ENCODE data around the gene ZNF644. TPM values are rescaled to one million over a fixed set of nuclear protein-coding genes. Genes with fewer than 3 reads are reported as not detected.

ZNF644 gene
- total RNA-seq, 1 donor from 2014 or later = 177 TPM

DNA sequence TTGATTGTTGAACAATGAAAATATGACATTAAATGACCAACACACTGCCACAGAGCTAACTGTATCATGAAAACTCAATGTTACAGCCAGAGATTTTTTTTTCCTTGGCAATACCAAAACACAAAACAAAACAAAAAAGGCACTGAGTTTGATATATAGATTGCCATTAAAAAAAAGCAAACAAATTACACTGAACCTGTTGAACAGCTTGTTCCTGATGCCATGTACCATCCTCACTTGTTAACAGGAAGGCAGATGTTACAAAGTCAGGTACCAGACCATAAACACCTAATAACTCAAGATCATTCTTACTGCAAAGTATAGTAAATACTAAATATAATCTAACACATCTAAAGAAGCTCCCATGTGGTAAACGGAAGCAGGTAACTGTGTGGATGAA is 75.2 kb downstream of the ZNF644 start:
- Histone ChIP-seq H2AFZ (replicated peaks) (no peak overlapping the region), H3K4me3 (no peak overlapping the region), H3K79me2 (ENCODE audit: low read depth) (peaks cover 100% of the 10 kb centered on the region), H3K4me2 (no peak overlapping the region), H3K9me3 (ENCODE audit: low read depth) (no peaks in the 10 kb centered on the region), H3K9ac (no peak overlapping the region), H3F3A (ENCODE audit: low read depth) (peaks cover 6% of the 10 kb centered on the region), H3K27me3 (no peaks in the 10 kb centered on the region), H3K27ac (no peak overlapping the region), H3K4me1 (no peaks in the 10 kb centered on the region), H3K36me3 (no peaks in the 10 kb centered on the region), H4K20me1 (ENCODE audit: low read depth) (peaks cover 57% of the 10 kb centered on the region)
- H3K27ac Mint-ChIP-seq = no peak overlapping the region
- TF ChIP-seq EZH2phosphoT487 (IDR thresholded peaks at IDR 0.05) (no peak), EZH2 (IDR thresholded peaks at IDR 0.05) (no peak)
- TF ChIP-seq, protein P1, sequence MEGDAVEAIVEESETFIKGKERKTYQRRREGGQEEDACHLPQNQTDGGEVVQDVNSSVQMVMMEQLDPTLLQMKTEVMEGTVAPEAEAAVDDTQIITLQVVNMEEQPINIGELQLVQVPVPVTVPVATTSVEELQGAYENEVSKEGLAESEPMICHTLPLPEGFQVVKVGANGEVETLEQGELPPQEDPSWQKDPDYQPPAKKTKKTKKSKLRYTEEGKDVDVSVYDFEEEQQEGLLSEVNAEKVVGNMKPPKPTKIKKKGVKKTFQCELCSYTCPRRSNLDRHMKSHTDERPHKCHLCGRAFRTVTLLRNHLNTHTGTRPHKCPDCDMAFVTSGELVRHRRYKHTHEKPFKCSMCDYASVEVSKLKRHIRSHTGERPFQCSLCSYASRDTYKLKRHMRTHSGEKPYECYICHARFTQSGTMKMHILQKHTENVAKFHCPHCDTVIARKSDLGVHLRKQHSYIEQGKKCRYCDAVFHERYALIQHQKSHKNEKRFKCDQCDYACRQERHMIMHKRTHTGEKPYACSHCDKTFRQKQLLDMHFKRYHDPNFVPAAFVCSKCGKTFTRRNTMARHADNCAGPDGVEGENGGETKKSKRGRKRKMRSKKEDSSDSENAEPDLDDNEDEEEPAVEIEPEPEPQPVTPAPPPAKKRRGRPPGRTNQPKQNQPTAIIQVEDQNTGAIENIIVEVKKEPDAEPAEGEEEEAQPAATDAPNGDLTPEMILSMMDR (IDR thresholded peaks at IDR 0.05) = no peak
- no peaks in the 10 kb centered on the region for H3K27me3 Mint-ChIP-seq (ENCODE audit: insufficient read depth, low read depth)
- no peaks in the 10 kb centered on the region for H3K4me1 Mint-ChIP-seq
- H3K4me3 Mint-ChIP-seq = no peak overlapping the region
- no peak for DNase-seq (ENCODE audit: low spot score)
- H3K36me3 Mint-ChIP-seq = peaks cover 9% of the 10 kb centered on the region
- peaks cover 5% of the 10 kb centered on the region for H3K9me3 Mint-ChIP-seq

DNA sequence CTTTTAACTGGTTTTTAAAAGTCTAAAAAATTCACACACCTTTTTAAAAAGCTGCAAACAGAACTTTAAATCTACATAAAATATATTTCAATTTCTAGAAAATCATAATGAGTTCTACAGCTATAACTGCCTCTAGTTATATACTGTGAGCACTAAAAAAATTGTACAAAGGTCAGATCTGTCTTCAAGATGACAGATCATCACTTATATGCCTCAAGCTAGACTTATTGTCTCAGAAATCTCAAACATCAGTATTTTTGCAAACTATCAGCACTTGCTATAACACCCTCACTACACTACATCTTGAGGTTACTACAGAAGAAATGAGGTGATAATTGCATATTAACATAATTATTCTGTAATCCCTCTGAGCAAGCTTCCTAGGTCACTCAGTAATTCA is 76.5 kb downstream of the ZNF644 start:
- Mint-ChIP-seq H3K4me3 (no peak overlapping the region), H3K27me3 (ENCODE audit: insufficient read depth, low read depth) (no peaks in the 10 kb centered on the region), H3K27ac (no peak overlapping the region), H3K36me3 (peaks cover 15% of the 10 kb centered on the region), H3K4me1 (no peaks in the 10 kb centered on the region), H3K9me3 (no peaks in the 10 kb centered on the region)
- Histone ChIP-seq H3K36me3 (peaks cover 10% of the 10 kb centered on the region), H3F3A (ENCODE audit: low read depth) (no peaks in the 10 kb centered on the region), H4K20me1 (ENCODE audit: low read depth) (peaks cover 46% of the 10 kb centered on the region), H3K79me2 (ENCODE audit: low read depth) (peaks cover 98% of the 10 kb centered on the region), H3K27me3 (no peaks in the 10 kb centered on the region), H3K27ac (no peak overlapping the region), H3K4me3 (no peak overlapping the region), H2AFZ (replicated peaks) (no peak overlapping the region), H3K9ac (no peak overlapping the region), H3K9me3 (ENCODE audit: low read depth) (no peaks in the 10 kb centered on the region), H3K4me2 (no peak overlapping the region), H3K4me1 (no peaks in the 10 kb centered on the region)
- TF ChIP-seq, protein P1 (IDR thresholded peaks at IDR 0.05) = no peak
- no peak for TF ChIP-seq EZH2phosphoT487 (IDR thresholded peaks at IDR 0.05)
- TF ChIP-seq EZH2 (IDR thresholded peaks at IDR 0.05) = no peak
- DNase-seq (ENCODE audit: low spot score) = no peak

DNA sequence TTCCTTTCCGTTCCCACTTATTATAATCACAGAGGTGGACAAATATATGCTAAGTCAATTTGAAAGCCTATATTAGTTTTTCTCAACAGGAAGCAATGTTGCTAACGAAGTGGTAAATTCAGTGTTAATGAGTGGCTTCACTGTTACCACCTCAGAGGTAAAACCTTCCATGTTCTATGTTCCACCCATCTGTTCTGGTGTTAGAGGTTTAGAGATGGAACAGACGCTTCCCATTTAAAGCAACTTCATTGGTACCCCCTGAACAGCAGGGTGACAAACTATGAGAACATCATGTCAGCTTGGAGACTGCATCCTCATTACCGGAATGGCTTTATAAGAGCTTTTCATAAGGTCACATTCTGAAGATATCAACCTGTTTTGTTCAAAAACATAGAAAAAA is 77.9 kb downstream of the ZNF644 start:
- no peaks in the 10 kb centered on the region for H3K27me3 ChIP-seq
- no peak overlapping the region for H2AFZ ChIP-seq (replicated peaks)
- Mint-ChIP-seq H3K4me1 (no peaks in the 10 kb centered on the region), H3K27ac (no peak overlapping the region), H3K36me3 (peaks cover 28% of the 10 kb centered on the region), H3K27me3 (ENCODE audit: insufficient read depth, low read depth) (no peaks in the 10 kb centered on the region), H3K9me3 (no peaks in the 10 kb centered on the region), H3K4me3 (no peak overlapping the region)
- no peak overlapping the region for H3K4me3 ChIP-seq
- no peaks in the 10 kb centered on the region for H3F3A ChIP-seq (ENCODE audit: low read depth)
- peaks cover 96% of the 10 kb centered on the region for H3K79me2 ChIP-seq (ENCODE audit: low read depth)
- H3K27ac ChIP-seq = no peak overlapping the region
- no peaks in the 10 kb centered on the region for H3K9me3 ChIP-seq (ENCODE audit: low read depth)
- H3K4me1 ChIP-seq = no peaks in the 10 kb centered on the region
- peaks cover 35% of the 10 kb centered on the region for H4K20me1 ChIP-seq (ENCODE audit: low read depth)
- no peak overlapping the region for H3K4me2 ChIP-seq
- DNase-seq (ENCODE audit: low spot score) = no peak
- H3K36me3 ChIP-seq = peaks cover 10% of the 10 kb centered on the region
- no peak overlapping the region for H3K9ac ChIP-seq
- no peak for TF ChIP-seq EZH2phosphoT487 (IDR thresholded peaks at IDR 0.05)
- no peak for TF ChIP-seq EZH2 (IDR thresholded peaks at IDR 0.05)
- TF ChIP-seq, protein P1 (IDR thresholded peaks at IDR 0.05) = no peak

Measured in neural progenitor cell (in vitro differentiated cells).